Measurements from ENCODE around the gene RENBP.

DNA sequence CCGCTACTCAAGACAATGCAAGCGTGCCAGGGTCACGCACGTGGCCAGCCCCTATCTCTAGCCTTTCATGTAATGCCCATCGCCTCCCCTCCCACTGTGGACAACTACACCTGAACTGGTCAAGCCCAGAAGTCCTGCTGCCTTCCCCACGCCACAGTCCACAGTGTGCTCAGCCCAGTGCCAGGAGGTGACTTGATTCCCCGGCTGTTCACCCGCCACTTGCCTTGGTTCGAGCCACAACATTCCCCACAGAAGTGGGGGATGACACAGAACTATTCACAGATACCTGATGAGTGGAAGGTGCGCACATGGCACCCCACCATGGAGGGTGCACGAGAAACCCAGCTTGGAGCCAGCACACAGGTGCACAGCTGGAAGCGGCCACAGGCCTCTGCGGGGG is 25.2 kb downstream of the RENBP start:
- TF ChIP-seq, protein P1, sequence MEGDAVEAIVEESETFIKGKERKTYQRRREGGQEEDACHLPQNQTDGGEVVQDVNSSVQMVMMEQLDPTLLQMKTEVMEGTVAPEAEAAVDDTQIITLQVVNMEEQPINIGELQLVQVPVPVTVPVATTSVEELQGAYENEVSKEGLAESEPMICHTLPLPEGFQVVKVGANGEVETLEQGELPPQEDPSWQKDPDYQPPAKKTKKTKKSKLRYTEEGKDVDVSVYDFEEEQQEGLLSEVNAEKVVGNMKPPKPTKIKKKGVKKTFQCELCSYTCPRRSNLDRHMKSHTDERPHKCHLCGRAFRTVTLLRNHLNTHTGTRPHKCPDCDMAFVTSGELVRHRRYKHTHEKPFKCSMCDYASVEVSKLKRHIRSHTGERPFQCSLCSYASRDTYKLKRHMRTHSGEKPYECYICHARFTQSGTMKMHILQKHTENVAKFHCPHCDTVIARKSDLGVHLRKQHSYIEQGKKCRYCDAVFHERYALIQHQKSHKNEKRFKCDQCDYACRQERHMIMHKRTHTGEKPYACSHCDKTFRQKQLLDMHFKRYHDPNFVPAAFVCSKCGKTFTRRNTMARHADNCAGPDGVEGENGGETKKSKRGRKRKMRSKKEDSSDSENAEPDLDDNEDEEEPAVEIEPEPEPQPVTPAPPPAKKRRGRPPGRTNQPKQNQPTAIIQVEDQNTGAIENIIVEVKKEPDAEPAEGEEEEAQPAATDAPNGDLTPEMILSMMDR (IDR thresholded peaks at IDR 0.05), result no peak
- no peak for TF ChIP-seq POLR2AphosphoS5 (IDR thresholded peaks at IDR 0.05; ENCODE audit: insufficient read depth in 1 of 2, low read depth in 1 of 2)
